ENCODE measurements around the gene FAN1.

Gene FAN1

DNA sequence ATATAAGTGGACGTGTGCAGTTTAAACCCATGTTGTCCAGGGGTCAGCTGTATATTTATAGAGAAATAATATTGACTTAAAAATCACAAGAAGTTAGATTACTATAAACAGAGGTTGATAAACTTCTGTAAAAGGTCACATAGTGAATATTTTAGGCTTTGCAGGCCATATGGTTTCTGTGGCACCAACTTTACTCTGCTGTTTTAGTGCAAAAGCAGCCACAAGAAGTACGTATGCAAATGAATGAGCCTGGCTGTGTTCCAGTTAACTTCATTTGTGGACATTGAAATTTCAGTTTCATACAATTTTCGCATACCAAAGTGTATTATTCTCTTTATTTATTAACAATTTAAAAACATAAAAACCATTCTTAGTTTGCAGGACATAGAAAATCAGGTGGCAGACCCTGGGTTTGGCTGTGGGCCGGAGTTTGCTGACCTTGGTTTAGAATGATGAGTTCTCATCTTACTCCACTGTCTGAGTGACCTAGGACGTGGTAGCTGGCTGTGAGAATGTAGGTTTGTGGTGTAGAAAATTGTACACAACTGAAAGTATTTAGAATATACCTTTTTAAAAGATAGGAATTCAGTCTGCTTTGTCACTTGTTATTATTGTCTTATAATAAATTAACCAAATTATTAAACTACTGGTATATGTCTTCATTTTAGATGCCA lies 16.3 kb downstream of the FAN1 start:
- no peak for DNase-seq (ENCODE audit: low read depth in 2 of 3, low spot score in 1 of 3)

DNA sequence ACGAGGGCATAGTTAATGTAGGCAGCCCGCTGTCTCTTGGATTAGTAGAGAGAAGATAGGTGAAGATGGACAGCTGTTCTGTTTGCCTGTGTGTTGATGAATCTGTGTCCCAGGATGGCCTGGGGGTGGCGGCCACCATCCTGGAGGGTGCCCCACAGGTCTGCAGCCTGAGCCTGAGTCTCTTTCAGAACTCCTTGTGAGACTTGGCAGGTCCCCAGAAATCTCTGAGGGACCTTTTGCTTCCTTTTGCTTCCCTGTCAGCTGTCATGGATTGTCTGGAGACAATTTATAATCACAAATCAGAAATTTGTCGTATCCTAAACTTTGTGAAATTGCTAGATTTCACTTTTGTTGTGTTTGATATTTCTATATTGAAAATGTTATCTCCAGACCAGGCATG lies 17.4 kb downstream of the FAN1 start:
- DNase-seq (ENCODE audit: low read depth in 2 of 3, low spot score in 1 of 3) = no peak

DNA sequence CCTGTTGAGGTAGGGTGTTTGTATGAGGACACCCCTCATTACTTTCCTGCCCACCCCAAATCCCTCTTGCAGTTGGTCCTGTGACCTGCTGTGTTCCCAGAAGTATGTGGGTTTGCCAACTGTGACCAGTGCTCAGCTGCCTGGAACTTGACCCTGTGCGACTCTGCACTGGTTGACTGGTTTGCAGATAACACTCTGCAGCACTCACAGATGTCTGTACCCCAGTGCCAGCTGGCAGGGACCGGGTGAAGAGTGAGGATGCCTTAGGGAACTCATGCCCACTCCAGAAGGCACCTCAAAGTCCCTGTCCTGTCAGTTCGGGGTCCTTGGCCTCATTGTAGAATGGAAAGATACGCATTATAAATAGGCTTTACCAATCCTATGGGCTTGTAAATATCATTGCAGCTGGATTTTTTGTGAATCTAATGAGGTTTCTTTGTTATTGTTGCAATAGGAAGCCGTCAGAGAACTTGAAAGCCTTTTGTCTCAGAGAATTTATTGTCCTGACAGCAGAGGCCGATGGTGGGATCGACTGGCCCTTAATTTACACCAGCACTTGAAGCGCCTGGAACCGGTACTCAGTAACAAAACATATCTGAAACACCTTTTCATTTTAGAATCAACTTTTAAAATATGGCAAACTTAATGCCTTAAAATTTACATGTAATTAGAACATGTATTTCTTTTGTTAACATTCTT lies 18.2 kb downstream of the FAN1 start:
- DNase-seq (ENCODE audit: low read depth in 2 of 3, low spot score in 1 of 3) = no peak

DNA sequence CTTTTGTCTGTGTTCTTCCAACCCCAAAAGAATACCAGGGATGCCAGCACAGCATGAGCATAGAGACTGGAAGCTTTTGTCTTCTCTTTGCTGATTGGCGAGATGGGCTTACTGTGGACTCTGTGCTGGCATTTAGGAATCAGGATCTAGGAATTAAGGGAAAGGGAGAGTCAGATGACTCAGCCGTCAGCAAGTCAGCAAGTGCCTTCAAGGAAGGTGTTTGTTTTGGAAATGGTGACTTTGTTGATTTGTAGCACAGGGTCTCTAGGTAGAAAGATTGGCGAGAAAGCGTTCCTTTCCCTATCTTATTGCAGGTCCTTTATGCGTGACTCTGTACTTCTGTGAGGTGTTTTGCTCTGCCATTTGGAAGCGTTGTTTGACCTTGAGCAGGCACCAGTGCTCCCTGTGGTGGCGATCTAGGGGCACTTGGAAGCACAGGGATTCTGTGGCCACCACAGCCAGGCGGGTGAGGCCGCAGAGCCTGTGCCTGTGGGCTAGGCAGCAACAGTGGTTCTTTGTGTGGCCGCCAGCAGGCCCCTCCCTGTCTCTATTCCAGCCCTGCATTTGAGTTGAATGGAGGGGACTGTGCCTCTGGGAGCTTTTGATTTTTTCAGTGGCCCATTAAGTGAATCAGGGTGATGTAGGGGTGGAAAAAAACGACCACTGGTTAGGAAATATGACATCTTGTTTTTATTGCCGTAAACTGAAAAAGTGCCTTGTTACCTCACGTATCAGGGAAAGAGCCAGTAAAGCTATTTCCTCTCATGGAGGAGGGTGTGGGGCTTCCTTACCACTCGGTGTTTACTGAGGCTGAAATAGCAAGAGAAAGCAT lies 19.0 kb downstream of the FAN1 start:
- no peak for DNase-seq (ENCODE audit: low read depth in 2 of 3, low spot score in 1 of 3)

DNA sequence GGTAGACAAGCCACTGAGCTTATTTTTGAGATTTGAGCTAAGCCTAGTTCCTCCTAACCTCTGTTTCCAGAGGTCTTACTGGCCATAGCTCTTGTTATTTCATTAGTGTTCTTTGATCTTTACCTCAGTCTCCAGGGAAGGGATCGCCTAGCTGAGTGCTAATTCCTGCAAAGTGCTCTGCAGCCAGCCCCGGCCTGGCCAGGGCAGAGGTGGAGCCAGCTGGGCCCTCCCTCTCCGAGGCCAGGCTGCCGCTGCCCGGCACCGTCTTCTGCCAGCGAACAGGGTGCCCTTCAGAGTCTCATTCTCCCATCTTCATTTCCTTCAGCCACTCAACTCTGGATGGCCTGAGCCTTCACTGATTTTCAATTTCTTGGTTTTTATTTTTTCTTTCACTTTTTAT lies 19.7 kb downstream of the FAN1 start:
- DNase-seq (ENCODE audit: low read depth in 2 of 3, low spot score in 1 of 3) = no peak

DNA sequence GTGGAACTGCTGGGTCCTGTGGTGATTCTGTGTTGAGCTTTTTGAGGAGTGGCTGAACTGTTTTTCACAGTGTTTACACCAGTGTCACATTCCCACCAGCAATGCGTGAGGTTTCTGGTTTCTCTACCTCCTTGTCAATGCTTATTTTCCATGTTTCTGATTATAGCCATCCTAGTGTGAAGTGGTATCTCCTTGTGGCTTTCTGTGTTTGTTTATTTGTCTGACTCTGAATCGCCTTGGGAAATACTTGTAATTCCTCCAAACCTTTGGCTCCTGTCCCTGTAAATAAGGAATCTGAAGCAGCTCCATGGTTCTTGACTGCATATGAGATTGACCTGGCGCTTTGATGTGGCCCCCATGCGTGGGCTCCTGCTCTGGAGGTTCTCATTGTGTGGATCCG lies 20.6 kb downstream of the FAN1 start:
- DNase-seq (ENCODE audit: low read depth in 2 of 3, low spot score in 1 of 3) = no peak

DNA sequence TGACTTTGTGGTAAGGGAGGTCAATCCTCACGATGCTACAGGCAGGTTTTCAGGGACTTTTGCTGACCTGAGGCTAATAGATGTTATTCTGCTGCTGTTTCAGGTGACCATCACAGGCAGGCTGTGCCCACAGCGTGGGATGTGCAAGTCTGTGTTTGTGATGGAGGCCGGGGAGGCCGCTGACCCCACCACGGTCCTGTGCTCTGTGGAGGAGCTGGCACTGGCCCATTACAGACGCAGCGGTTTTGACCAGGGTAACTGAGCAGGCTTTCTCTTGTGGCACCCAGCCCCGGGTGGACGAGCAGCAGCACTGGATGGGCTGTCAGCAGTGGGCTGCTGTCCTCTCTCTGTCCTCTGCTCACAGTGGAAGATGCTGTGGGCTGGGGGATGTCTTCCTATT lies 22.0 kb downstream of the FAN1 start:
- no peak for DNase-seq (ENCODE audit: low read depth in 2 of 3, low spot score in 1 of 3)

DNA sequence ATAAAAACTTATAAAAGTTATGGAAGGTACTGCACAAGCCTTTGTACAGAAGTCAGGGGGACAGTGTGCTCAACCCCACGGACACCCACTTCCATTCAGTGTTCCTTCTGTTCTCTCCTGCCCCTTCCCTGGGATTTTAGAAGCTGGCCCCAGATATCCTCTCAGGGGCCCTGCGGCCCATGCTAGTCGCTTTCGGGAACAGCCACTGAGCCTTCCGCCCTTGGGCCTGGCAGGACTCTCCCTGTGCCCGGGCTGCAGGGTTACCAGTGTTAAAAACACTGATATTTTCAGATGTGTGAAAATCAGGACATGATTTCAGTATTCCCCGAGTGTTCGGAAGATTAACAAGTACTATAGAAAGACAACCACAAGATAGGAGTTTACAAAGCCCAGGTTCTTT lies 22.4 kb downstream of the FAN1 start:
- no peak for DNase-seq (ENCODE audit: low read depth in 2 of 3, low spot score in 1 of 3)

DNA sequence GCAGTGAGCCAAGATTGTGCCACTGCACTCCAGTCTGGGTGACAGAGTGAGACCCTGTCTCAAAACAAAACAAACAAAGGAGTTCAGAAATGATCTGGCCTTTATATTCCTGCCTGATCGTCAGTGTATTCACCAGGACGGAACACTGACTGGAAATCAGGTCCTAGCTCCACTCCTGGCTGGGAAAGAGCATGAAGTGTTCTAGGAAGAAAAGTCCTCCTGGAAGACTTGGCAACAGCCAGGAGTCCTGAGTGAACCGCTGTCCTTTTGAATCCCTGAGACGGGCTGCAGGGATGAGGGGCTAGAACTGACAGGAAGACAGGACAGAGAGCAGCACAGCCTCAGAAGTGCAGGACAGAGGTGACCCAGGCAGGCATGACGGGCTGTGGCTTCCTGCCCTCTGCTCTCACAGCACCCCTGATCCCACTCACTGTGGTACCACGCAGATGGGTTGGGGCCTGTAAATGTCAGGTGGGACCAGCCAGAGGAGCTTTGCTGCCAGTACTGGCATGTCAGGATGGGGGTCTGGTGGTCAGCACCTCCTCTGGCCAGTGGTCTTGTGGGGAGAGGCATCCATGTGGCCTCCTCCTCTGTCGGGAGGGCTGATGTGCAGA lies 23.5 kb downstream of the FAN1 start:
- DNase-seq (ENCODE audit: low read depth in 2 of 3, low spot score in 1 of 3) = no peak

DNA sequence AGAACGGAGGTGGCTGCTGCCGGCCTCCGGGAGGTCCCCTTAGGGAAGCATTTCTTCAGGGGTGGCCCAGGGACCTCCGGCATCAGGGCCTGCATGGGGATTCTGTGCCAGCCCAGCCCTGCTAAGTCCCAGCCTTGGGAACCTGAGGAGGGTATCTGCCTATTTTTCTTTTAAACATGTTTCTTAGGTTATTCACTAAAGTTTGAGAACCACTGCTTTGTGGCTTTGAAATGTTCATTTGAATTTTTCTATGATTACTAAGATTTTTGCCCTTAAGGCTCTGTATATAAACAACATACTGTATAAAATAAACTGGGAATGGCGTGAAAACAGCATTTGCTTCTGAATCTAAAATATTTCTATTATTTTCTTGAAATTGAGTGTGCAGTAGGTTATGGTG lies 24.4 kb downstream of the FAN1 start:
- no peak for DNase-seq (ENCODE audit: low read depth in 2 of 3, low spot score in 1 of 3)

DNA sequence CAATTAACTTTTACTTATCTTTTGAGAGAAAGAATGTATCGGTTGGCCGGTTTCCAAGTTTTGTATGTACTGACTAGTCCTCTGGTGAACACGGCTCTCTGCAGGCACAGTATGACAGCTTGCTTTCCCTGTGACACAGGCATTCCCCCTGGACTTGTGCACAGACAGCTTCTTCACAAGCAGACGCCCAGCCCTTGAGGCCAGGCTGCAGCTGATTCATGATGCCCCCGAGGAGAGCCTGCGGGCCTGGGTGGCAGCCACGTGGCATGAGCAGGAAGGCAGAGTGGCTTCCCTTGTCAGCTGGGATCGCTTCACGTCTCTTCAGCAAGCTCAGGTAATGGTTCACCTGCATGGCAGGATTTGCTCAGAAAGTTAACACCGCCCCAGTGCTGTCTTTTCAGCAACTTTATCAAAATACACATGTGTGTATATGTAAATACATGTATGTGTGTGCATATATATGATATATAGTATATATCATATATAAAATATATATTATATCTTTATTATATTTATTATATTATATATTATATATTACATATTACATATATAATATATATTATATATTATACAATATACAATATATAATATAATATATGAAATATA lies 25.5 kb downstream of the FAN1 start:
- no peak for DNase-seq (ENCODE audit: low read depth in 2 of 3, low spot score in 1 of 3)

DNA sequence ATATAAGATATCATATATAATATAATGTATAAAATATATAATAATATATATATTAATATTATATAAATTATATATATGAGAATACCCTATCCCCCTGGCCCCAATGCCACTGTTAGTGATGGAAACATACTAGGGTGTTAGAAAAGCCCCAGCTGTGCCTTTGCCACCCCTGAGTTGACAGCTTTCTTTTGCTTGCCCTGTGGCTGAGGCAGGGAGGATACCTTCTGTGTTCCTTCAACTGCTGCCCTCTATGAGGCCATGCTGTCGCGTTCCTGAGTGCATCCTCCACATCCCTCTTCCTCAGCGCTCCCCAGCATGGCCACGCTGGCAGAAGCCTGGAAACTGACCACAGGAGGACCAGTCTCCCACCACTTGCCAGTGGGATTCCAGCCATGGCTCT lies 26.3 kb downstream of the FAN1 start:
- DNase-seq (ENCODE audit: low read depth in 2 of 3, low spot score in 1 of 3) = no peak

DNA sequence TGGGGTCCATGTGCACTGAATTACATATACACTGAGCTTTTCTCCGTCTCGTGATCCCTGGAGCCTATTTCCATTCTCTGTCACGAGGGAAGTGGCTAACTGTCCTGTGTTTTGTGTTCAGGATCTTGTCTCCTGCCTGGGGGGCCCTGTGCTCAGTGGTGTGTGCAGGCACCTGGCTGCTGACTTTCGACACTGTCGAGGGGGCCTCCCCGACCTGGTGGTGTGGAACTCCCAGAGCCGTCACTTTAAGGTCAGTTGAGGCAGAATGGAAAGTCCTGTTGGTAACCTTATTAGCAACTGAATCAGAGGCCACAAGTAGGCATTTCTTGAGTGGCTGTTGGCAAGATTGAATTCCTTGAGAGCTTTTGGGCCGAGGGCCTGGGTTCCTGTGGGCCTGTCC lies 26.7 kb downstream of the FAN1 start:
- DNase-seq (ENCODE audit: low read depth in 2 of 3, low spot score in 1 of 3) = no peak

DNA sequence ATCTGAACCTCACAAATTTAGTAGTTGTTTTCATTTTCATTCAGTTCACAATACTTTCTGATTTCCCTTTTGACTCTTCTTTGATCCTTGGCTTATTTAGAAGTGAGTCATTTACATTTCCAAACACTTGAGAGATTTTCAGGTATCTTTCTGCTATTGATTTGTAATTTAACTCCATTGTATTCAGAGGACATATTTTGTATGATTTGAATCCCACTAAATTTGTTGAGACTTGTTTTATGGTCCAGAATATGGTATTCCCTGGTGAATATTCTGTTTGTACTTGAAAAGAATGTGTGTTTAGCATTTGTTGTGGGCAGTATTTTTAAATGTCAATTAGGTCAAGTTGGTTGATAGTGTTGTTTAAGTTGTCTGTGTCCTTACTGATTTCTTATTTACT lies 29.6 kb downstream of the FAN1 start:
- DNase-seq (ENCODE audit: low read depth in 2 of 3, low spot score in 1 of 3) = no peak

DNA sequence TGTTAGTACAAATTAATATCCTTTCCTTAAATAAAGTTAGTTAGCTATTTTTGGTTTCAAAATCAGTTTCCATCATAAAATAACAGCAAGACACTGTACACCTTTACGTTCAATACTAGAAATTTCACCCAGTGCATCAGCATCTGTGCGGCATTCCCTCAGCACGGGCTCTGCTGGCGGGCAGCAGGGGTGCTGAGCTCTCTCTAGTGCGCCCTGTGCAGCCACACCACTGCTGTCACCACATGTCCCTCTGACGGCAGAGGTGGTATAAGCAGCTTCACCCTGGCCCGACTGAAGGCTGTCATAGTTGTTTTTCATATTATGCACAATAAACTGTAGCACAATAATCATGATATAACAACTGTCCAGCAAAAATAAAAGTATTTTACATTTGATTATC lies 35.4 kb downstream of the FAN1 start:
- no peak for DNase-seq (ENCODE audit: low read depth in 2 of 3, low spot score in 1 of 3)

DNA sequence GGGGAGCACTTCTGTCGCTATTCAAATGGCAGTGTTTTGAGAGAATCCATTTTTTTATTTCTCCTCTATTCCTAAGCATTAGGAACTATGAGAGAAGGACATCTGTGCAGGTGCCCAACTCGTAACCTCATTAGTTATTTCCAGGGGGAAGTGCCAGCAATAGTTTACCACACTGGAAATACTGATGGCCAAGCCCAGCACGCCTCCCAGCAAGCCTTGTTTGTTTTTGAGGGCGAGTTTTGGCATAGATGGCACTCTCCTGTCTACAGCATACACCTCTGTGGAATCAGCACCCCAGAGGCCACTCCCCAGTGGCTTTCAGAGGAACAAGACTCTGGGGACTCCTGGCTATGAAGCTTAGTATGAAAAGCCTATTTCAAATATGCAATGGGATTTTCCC lies 36.6 kb downstream of the FAN1 start:
- DNase-seq (ENCODE audit: low read depth in 2 of 3, low spot score in 1 of 3) = no peak

DNA sequence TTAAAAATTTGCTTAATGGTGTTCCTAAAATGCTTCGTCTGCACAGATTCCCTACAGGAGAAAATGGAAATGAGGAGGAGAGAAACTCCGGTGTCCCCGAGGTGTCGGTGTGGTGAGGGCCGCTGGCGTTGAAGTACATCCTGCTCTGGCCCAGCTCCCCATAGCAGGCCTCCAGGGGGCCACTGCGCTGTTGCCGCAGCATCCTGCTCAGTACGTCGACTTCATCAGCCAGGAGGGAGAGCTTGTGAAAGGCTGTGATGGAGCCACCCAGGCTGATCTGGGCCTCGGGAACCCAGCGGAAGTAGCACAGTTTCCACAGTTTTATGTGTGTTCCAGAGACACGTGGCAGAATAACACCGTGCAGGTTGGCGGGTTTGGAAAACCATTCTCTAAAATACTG lies 37.8 kb downstream of the FAN1 start:
- no peak for DNase-seq (ENCODE audit: low read depth in 2 of 3, low spot score in 1 of 3)

DNA sequence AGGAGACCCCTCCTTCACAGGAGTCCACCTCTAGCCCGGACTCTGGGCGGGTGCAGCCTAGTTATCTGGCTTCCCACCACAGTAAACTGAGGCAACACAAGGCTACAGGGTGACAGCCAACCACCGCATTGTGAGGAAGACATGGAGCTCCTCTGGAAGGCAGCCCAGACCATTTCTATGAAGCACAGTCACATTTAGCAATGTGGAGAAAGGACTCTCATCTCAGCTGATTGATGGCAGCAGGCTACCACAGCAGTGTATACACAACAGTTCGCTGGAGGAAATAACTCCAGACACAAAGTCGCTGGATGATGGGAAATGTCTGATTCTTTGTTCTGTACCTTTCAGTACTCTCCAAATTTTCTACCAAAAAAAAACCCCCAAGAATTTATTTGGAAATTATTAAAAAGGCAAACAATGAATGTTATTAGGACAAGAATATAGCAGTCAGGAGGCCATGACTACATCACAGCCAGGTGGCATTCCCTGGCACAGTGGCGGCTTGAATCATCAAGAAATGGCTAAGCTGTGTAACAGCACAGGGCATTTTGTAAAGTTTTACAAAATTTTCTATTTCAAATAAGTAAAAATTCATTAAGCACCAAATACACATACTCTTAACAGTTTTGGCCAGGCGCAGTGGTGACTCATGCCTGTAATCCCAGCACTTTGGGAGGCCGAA lies 40.1 kb downstream of the FAN1 start:
- DNase-seq (ENCODE audit: low read depth in 2 of 3, low spot score in 1 of 3) = no peak

DNA sequence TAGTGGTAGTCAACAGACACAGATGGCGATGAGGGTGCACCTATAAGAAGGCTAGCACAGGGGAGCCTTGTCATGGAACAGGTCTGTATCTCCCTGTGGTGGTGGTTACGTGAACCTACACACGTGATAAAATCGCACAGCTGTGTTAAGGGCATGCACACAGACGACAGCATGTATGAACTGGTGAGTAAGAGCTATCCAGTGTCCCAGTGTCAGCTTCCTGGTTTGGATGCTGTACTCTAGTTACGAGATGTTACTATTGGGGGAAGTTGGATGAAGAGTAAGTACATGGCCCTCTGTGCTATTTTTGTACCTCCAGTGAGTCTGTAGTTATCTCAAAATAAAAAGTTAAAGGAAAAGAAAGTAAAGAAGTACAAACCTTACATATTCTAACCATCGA lies 49.5 kb downstream of the FAN1 start:
- DNase-seq (ENCODE audit: low read depth in 2 of 3, low spot score in 1 of 3) = no peak

DNA sequence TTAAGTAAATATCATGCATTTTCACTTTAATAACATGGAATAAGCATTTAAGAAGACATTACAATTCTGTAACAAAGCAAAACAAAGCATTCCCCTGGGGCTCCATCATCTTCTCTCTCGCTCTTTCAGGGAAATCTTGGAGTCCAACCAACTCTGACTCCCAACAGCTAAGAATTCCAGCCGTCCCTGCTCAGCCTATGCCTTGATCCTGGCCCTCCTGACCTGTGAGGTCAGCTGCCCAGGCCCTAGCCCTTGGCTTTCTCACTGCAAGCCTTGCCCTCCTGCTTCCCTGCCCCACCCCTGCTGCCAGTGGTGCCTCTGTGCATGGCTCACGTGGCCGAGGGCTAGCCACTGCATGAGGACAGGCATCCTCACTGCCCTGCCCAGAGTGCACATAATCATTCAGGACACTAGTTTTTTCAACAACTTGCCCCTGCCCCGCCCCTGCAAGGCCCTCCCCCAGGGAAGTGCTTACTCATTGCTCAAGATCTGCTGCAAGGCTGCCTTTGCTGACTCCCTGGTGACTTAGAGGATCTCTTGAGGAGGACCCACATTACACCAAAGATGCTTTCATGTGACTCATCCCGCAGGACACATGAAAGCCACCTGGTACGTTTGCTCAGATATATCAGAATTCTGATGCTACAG lies 50.1 kb downstream of the FAN1 start:
- DNase-seq (ENCODE audit: low read depth in 2 of 3, low spot score in 1 of 3) = peak in 1 of 3 donors; percentile 3
